ENCODE results near the gene ZBTB5.

- TF ChIP-seq, protein P1, sequence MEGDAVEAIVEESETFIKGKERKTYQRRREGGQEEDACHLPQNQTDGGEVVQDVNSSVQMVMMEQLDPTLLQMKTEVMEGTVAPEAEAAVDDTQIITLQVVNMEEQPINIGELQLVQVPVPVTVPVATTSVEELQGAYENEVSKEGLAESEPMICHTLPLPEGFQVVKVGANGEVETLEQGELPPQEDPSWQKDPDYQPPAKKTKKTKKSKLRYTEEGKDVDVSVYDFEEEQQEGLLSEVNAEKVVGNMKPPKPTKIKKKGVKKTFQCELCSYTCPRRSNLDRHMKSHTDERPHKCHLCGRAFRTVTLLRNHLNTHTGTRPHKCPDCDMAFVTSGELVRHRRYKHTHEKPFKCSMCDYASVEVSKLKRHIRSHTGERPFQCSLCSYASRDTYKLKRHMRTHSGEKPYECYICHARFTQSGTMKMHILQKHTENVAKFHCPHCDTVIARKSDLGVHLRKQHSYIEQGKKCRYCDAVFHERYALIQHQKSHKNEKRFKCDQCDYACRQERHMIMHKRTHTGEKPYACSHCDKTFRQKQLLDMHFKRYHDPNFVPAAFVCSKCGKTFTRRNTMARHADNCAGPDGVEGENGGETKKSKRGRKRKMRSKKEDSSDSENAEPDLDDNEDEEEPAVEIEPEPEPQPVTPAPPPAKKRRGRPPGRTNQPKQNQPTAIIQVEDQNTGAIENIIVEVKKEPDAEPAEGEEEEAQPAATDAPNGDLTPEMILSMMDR (IDR thresholded peaks at IDR 0.05): no peak
- no peak for TF ChIP-seq POLR2A (IDR thresholded peaks at IDR 0.05)
Observed at GRCh38 chr9:37417252-37417803, 47.9 kb downstream of the ZBTB5 start.
